Endometrial microvascular endothelial cells (primary cell): ENCODE results near the gene ZBTB18. TPM values are rescaled to one million over a fixed set of nuclear protein-coding genes. Genes with fewer than 3 reads are reported as not detected.

Source experiments
- in situ Hi-C: cut with HindIII; loops from 2 replicates; pipeline ENCODE4 v1.10.0; 2017; ENCODE audit warnings: low sequenced_read_pairs, low pct_unique_long_range_greater_than_20kb; ENCODE audit errors: inconsistent ontology term
- total RNA-seq: library from RNA; depleted of rRNA; stranded (reverse); fragments of >200 nt; gene quantifications from one replicate; pipeline ENCODE4 v1.2.3, GENCODE V29; 2015; ENCODE audit errors: inconsistent ontology term

ZBTB18 gene
- total RNA-seq, 1 donor from 2014 or later = 23.1 TPM

- in situ Hi-C loops = no loop called here
Observed at GRCh38 chr1:244080343-244080929, 29.4 kb downstream of the ZBTB18 start.

DNA sequence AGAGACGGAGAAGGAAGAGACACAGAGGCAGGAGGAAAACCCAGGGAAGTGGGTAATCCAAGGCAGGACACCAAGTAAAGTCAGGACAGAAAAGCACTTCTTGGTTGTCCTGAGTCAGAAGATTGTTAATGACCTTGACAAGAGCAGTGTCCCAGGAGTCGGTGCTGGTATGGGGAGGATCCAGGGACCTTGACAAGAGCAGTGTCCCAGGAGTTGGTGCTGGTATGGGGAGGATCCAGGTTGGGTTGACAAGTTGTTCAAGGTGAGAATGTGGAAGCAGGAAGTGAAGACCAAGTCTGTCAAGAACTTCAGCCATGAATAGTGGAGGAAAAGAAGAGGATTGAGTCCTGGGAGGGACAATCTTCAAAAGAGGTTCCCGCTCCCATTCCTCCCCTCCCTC lies 31.9 kb downstream of the ZBTB18 start:
- in situ Hi-C loops = no loop called here

DNA sequence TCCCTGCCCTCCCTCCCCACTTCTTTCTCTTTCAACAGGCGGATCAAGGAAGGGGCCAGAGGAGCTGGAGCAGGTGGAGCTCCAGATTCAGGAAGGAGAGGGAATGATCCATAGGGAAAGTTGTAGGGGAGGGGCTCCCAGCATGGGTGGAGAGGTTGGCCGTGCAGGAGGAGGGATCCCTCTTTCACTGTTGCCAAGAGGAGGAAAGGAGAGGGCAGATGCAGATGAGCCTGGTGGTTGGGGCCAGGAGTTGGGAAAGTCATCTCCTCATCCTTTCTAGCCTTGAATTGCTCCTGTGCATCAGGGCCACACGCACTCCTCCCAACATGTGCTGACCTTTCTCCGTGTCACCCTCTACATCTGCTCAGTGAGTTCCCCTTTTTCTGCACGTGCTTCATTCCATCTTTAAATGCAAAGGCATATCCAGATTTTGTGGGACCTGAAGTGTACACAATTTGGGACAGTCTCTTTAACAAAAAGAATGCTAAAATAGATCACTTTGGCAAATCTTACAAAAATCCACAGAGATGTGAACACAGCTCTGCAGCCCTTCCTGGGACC lies 32.4 kb downstream of the ZBTB18 start:
- in situ Hi-C loops = no loop called here

DNA sequence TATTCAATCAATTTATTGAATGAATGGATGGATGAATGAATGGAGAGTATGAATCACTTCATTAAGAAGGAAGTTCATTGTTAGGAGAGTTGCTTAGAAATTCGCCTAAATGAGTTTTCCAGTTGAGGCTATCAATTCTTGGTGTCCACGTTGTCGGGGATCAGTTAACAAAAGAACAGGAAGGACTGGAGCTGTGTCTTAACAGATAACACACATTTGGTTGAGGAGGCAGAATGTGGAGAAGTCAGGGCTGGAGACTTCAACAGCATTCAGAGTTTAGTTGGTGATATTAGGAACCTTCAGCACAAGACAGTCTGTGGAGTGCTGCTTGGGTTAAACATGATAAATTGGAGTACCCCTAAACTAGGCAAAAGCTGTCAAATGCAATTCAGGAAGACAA lies 33.7 kb downstream of the ZBTB18 start:
- in situ Hi-C loops = no loop called here

DNA sequence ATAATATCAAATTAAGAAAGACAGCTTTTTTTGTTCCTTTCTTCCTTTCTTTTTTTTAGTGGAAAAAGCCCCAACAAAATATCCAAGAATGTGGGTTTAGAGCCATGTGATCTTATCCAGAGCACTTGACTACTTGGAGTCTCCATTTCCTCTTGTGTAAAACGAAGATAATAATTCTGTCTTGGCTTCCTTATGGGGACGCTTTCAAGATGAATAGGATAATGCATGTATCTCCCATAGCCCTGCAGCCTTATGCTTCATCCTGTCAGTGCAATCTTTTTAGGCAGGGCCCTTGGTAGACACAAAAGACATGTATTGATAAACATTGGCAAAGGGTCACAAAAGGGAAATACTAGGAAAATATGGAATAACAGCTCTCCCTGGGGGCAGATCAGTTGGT lies 34.8 kb downstream of the ZBTB18 start:
- in situ Hi-C loops = no loop called here

- in situ Hi-C loops = no loop called here
Observed at GRCh38 chr1:244087021-244087560, 36.0 kb downstream of the ZBTB18 start.

DNA sequence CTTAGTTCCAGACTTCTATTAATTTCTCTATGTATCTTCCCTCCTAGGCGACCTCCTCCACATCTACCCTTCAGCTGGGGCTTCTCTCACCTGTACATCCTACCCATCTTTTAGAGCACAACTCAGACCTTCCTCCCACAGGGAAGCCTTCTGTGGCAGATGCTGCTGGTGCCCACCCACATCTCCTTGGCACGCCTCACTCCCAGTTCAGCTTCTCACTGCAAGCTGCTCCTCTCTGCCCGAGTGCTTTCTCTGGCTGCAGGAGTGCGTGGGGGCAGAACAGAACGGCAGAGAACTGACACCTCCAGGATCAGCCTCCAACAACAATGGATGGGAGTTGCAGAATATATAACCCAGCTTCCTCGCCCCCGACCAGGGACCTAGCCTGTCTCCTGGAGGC lies 36.5 kb downstream of the ZBTB18 start:
- in situ Hi-C loops = no loop called here

DNA sequence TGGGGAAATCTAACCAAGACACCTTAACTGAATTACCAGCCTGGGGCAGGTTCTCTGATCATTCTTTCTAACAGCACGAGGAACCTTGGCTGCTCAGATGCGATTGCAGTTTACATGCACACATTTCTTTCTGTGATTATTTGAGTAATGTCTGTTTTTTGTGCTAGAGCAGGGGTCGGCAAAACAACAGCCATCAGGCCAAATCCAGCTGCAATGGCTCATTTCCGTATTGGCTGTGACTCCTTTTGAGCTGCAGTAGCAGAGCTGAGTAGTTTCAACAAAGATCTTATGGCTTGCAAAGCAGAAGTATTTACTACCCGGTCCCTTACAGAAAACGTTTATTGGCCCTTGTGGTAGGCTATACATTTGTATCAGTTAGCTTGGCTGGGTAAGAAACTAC lies 37.1 kb downstream of the ZBTB18 start:
- in situ Hi-C loops = no loop called here

GRCh38 chr1:244089561-244089960 lies 38.5 kb downstream of the ZBTB18 start:
- in situ Hi-C loops = no loop called here

DNA sequence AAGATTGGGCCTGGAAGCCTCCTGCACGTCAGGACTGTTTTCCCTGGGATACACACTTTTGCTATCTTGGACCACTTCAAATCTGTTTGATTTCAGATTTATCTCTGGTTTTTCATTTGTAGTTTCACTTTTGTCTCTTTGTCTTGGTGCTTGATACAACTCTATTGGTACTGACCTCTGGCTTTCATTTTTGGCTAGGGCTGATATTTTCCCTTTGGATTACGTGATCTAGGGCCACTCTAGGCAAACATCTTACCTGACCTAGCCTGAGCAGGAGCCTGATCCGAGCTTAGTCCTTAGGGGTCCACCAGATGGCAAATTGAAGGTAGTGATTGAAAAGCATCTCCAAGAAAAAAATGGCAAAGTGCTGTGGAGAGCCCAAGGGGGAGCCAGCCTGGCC lies 39.6 kb downstream of the ZBTB18 start:
- in situ Hi-C loops = no loop called here

- in situ Hi-C loops = no loop called here
Observed at GRCh38 chr1:244092293-244092963, 41.3 kb downstream of the ZBTB18 start.

GRCh38 chr1:244092964-244093638 lies 42.0 kb downstream of the ZBTB18 start:
- in situ Hi-C loops = no loop called here

GRCh38 chr1:244094880-244095528 lies 43.9 kb downstream of the ZBTB18 start:
- in situ Hi-C loops = no loop called here

DNA sequence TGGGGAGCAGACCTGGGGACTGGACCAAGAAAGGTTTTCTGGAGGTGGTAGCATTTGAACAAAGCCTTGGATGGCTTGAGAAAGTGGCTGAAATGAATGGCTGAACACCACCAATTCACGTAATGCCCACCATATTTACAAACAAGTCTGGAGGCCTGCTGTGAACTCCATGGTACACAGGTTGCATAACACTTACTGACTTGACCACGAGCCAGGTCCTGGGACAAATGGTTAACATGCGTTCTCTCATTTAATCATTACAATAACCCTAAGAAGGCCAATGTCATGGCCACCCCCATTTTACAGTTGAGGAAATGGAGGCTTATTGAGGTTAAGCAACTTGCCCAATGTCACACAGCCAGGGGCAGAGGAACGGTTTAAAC lies 44.4 kb downstream of the ZBTB18 start:
- in situ Hi-C loops = no loop called here

DNA sequence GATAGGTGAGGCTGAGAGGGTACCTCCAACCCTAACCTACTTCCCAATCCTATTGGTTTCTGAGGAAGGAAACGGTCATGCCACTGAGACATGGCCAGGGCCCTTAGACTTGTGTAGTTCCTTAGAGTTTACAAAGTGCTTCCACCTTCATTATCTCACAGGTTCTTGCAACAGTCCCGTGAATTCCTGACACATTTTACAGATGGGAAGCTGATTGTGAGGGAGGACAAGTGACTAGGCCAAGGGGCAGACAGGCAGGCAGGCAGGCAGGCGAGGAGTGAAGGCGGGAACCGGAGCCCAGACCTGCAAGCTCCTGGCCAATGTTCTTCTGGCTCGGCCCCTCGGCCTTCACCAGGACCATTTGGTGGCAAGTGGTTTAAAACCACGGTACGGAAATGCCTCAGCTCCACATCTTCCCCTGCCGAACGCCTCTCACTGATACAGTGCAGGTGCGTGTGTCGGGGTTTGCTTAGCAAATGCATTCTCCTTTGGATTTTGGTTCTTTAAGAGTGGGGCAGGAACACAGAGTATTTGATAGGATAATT lies 45.1 kb downstream of the ZBTB18 start:
- in situ Hi-C loops = no loop called here

- in situ Hi-C loops = no loop called here
Observed at GRCh38 chr1:244096691-244097090, 45.6 kb downstream of the ZBTB18 start.

DNA sequence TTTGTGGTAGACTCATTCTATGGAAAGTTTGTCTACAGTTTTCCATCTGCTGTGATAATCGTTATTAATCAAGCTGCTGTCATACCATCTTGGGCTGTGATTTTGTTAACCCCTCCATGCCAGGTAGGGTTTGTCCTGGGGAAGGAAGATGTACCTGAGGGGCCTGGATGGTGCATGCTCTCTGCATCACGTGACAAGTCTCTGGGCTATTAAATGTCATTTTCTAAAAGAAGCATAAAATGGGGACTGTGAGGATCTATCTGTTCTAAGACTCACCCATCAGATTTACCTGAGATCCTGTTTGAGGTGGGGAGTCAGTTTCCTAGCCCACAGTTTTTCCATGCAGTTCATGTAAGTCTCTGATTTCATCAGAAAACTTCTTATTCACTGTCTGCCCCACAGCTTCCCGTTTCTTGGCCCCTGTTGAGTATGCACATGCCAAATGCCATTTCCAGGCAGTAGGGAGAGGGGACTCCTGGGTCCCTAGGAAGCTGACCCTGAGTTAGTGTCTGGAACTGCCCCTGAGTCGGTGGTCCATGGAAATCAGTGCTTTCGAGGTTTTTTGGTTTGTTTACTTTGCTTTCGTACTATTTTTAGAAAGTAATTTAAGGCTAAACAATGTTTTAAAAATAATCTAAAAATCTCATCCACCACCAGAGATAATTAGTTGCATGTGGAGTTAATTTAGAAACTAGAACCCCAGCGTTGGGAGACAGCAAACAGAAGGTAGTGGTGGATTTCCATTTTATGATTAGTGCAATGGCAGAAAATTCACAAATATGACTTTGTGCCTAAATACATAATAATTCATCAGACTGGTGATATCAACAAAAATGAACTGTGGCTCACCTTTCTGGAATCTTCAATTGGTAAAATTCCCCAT lies 46.7 kb downstream of the ZBTB18 start:
- in situ Hi-C loops = no loop called here

GRCh38 chr1:244099258-244099930 lies 48.3 kb downstream of the ZBTB18 start:
- in situ Hi-C loops = no loop called here
